DOHH2 (cell line): ENCODE data around the gene SLIRP.

Experiments
- H3F3A ChIP-seq: fragments of 200-600 bp; sonication (generic), shearing (Covaris generic); 2 replicates; pipeline ENCODE4 v1.6.0; 2016; ENCODE audit warnings: antibody characterized with exemption, mild to moderate bottlenecking; ENCODE audit not compliant: control insufficient read depth, insufficient read depth
- H3K27ac ChIP-seq: fragments of 200-600 bp; sonication (generic); 2 replicates; pipeline ENCODE4 v1.5.1; 2014; ENCODE audit warnings: low read depth, mild to moderate bottlenecking, low read length, moderate library complexity
- H3K27me3 ChIP-seq: fragments of 200-600 bp; sonication (generic); 2 replicates; pipeline ENCODE4 v1.6.1; 2014; ENCODE audit warnings: mild to moderate bottlenecking, low read length, mixed read lengths; ENCODE audit not compliant: control insufficient read depth
- H3K36me3 ChIP-seq: fragments of 200-600 bp; sonication (generic); 2 replicates; pipeline ENCODE4 v1.6.1; 2014; ENCODE audit warnings: mild to moderate bottlenecking, low read length, moderate library complexity, mixed read lengths; ENCODE audit not compliant: control insufficient read depth
- H3K4me1 ChIP-seq: fragments of 200-600 bp; sonication (generic); 2 replicates; pipeline ENCODE4 v1.6.1; 2014; ENCODE audit warnings: mild to moderate bottlenecking, low read length, mixed read lengths; ENCODE audit not compliant: control insufficient read depth
- H3K4me2 ChIP-seq: fragments of 200-600 bp; sonication (generic); 2 replicates; pipeline ENCODE4 v1.6.0; 2014; ENCODE audit warnings: mild to moderate bottlenecking, low read length, moderate library complexity
- H3K4me3 ChIP-seq: fragments of 200-600 bp; sonication (generic); 2 replicates; pipeline ENCODE4 v1.5.1; 2014; ENCODE audit warnings: mild to moderate bottlenecking, low read length, mixed read lengths
- H3K79me2 ChIP-seq: fragments of 200-600 bp; sonication (generic); 2 replicates; pipeline ENCODE4 v1.6.1; 2014; ENCODE audit warnings: mild to moderate bottlenecking, low read length, mixed read lengths; ENCODE audit not compliant: control insufficient read depth
- H3K9me2 ChIP-seq: fragments of 200-600 bp; sonication (generic); replicated peaks from 2 replicates; pipeline ENCODE4 v1.6.1; 2014; ENCODE audit warnings: mild to moderate bottlenecking, low read length, mixed read lengths; ENCODE audit not compliant: control insufficient read depth
- H3K9me3 ChIP-seq: fragments of 200-600 bp; sonication (generic); 2 replicates; pipeline ENCODE4 v1.6.1; 2014; ENCODE audit warnings: antibody characterized with exemption, low read length, mixed read lengths; ENCODE audit not compliant: control insufficient read depth, insufficient read depth
- H4K20me1 ChIP-seq: fragments of 200-600 bp; sonication (generic); 2 replicates; pipeline ENCODE4 v1.6.0; 2014; ENCODE audit warnings: low read depth, mild to moderate bottlenecking, antibody characterized with exemption, low read length, moderate library complexity; ENCODE audit not compliant: control insufficient read depth, insufficient read depth
- CTCF ChIP-seq: fragments of 200-600 bp; sonication (generic); IDR thresholded peaks from one replicate; pipeline ENCODE4 v1.5.1; 2014; ENCODE audit warnings: antibody characterized with exemption, mild to moderate bottlenecking, low read depth, low read length; ENCODE audit not compliant: poor library complexity, severe bottlenecking
- EZH2phosphoT487 ChIP-seq: fragments of 200-600 bp; sonication (generic); IDR thresholded peaks from 2 replicates; pipeline ENCODE4 v1.6.1; 2017; ENCODE audit warnings: borderline replicate concordance, mild to moderate bottlenecking, antibody characterized with exemption, low read length, moderate library complexity, mixed read lengths

The SLIRP gene

GRCh38 chr14:77761205-77761931 is 53.5 kb downstream of the SLIRP start:
- Histone ChIP-seq H3K27ac (no peak overlapping the region), H3K9me2 (no peaks in the 10 kb centered on the region), H3K4me3 (peak overlapping the region; percentile 99), H3K9me3 (no peaks in the 10 kb centered on the region), H3F3A (no peaks in the 10 kb centered on the region), H3K4me2 (peak overlapping the region; percentile 80), H3K4me1 (peaks cover 31% of the 10 kb centered on the region), H3K36me3 (peaks cover 32% of the 10 kb centered on the region), H3K79me2 (peaks cover 46% of the 10 kb centered on the region), H4K20me1 (peaks cover 18% of the 10 kb centered on the region), H3K27me3 (no peaks in the 10 kb centered on the region)
- TF ChIP-seq EZH2phosphoT487 = no peak
- peak; percentile 51 for TF ChIP-seq CTCF

- H3K27me3 ChIP-seq = no peaks in the 10 kb centered on the region
- H3K79me2 ChIP-seq = peaks cover 27% of the 10 kb centered on the region
- H4K20me1 ChIP-seq = peaks cover 17% of the 10 kb centered on the region
- H3K36me3 ChIP-seq = peaks cover 21% of the 10 kb centered on the region
- no peak overlapping the region for H3K4me3 ChIP-seq
- H3K27ac ChIP-seq = no peak overlapping the region
- no peaks in the 10 kb centered on the region for H3K9me2 ChIP-seq
- TF ChIP-seq CTCF (no peak), EZH2phosphoT487 (no peak)
- H3F3A ChIP-seq = no peaks in the 10 kb centered on the region
- H3K4me2 ChIP-seq = no peak overlapping the region
- peaks cover 26% of the 10 kb centered on the region for H3K4me1 ChIP-seq
- no peaks in the 10 kb centered on the region for H3K9me3 ChIP-seq
Measured at GRCh38 chr14:77763316-77763715, 55.4 kb downstream of the SLIRP start.

- no peak overlapping the region for H3K4me2 ChIP-seq
- no peaks in the 10 kb centered on the region for H3K9me3 ChIP-seq
- no peaks in the 10 kb centered on the region for H3F3A ChIP-seq
- no peak overlapping the region for H3K4me3 ChIP-seq
- H3K27me3 ChIP-seq = no peaks in the 10 kb centered on the region
- peaks cover 20% of the 10 kb centered on the region for H3K79me2 ChIP-seq
- no peak overlapping the region for H3K27ac ChIP-seq
- peaks cover 11% of the 10 kb centered on the region for H4K20me1 ChIP-seq
- no peaks in the 10 kb centered on the region for H3K9me2 ChIP-seq
- TF ChIP-seq CTCF = no peak
- no peak for TF ChIP-seq EZH2phosphoT487
- peaks cover 24% of the 10 kb centered on the region for H3K4me1 ChIP-seq
- peaks cover 15% of the 10 kb centered on the region for H3K36me3 ChIP-seq
Measured at GRCh38 chr14:77763978-77764377, 56.1 kb downstream of the SLIRP start.
